Right kidney (tissue), 1 donor: ENCODE data around the gene PYDC1.
"Not testable (repeated sequence)": the region's sequence is repeated elsewhere in the genome, so short reads cannot be mapped to it uniquely, and the experiment has no call there.

Experiments used
- DNase-seq: peaks from one replicate; pipeline ENCODE4 v3.0.0-alpha.2; 2016

The PYDC1 gene

GRCh38 chr16:31195861-31196260 lies 21.1 kb downstream of the PYDC1 start:
- DNase-seq, result not testable (repeated sequence)

- DNase-seq, result no peak
These were observed 22.0 kb downstream of the PYDC1 start for GRCh38 chr16:31194898-31195297.

- DNase-seq, result no peak
These were observed 23.1 kb downstream of the PYDC1 start for GRCh38 chr16:31193874-31194273.

DNA sequence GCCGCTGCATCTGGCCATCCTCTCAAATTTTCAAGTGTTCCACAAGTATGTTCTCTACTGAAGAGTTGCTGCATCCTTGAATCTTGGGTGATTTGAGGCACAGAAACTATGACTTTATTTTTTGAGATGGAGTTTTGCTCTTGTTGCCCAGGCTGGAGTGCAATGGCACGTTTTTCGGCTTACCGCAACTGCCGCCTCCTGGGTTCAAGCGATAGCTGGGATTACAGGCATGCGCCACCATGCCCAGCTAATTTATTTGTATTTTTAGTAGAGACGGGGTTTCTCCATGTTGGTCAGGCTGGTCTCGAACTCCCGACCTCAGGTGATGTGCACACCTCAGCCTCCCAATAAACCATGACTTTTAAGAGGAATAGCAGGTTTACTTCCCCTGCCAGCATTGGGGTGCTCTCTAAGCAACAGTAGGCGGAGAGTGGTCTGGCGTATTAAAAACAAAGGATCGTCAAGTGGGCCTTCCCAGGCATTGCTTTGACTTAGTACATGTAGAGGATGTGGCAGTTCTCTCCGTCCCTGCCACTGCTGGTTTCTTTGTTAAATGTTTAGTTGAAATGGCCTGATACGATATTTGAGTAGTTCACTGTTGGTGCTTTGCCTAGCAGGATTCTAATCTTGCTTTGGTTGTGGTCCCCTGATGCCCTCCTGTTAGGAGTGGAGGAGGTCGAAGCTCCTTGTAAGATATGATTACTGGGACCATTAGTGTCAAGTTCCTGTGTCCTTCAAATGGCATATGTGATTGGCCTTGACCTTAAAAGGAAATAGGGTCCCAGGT lies 23.9 kb downstream of the PYDC1 start:
- DNase-seq, result no peak

- DNase-seq, result no peak
These were observed 25.1 kb downstream of the PYDC1 start for GRCh38 chr16:31191697-31192428.

DNA sequence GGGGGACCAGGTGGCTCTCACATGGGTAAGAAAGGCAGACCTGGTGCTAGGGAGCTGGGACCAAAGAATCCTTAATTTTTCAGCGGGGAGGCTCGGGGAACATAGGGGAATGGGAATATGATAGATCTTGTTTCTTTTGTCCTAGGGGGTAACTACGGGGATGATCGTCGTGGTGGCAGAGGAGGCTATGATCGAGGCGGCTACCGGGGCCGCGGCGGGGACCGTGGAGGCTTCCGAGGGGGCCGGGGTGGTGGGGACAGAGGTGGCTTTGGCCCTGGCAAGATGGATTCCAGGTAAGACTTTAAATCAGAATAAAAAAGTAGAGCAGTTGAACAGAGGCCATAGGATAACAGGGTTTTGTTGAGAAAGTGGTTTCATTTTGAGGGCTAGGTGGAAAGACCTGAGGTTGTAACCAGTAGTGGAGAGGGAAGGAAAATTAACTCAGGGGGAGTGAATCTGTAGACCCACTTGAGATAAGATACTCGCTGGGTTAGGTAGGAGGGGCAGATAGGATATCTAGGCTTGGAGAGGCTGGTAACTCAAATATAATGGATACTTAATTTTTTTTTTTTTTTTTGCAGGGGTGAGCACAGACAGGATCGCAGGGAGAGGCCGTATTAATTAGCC lies 26.0 kb downstream of the PYDC1 start:
- DNase-seq, result no peak

DNA sequence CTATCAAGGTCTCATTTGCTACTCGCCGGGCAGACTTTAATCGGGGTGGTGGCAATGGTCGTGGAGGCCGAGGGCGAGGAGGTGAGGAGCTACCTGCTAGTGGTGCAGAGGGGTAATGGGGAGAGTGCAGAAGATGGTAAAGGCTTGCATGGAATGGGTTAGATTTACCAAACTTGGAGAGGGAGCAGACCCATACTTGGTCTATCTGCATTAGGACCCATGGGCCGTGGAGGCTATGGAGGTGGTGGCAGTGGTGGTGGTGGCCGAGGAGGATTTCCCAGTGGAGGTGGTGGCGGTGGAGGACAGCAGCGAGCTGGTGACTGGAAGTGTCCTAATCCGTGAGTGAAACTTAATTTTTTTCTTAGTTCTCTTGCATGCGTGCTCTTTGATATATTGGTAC lies 26.9 kb downstream of the PYDC1 start:
- DNase-seq, result no peak

GRCh38 chr16:31189412-31189778 lies 27.5 kb downstream of the PYDC1 start:
- no peak for DNase-seq

DNA sequence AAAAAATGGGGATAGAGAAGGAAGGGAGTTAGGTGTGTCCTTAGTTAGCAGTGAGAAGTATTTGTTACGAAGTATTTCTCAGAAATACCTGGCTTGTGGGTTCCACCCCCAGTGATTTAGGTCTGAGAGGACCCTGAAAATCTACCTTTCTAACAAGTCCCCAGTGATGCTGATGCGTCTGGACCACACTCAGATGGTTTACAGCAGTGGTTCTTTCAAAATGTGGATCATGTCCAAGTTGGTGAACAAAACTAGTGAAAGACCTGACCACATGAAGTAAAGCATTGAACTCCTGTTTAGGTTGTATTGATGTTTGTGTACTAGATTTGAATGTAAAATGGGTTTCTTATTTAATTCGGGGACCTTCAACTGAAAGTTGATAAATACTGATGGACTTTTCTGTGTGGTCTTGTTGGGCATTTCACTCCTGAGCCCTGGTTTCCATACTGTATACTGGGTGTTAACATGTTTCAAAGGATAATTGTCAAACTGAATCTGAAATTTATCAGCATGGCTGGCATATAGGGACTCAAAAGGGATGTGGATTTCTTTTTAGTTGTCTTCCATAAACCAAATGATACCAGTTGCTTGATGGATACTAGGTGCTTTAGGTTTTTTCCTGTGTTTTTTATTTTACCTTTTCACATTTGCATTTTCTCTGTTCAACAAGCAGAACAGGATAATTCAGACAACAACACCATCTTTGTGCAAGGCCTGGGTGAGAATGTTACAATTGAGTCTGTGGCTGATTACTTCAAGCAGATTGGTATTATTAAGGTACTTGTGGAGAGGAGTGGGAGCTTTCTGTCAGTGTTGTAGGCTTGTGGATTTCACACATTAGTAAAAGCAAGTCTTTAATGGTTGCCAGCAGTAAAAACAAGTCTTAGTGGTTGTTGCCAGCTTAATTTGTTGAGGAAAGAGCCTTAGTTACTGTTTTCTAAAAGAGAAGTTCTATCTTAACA lies 28.2 kb downstream of the PYDC1 start:
- no peak for DNase-seq

DNA sequence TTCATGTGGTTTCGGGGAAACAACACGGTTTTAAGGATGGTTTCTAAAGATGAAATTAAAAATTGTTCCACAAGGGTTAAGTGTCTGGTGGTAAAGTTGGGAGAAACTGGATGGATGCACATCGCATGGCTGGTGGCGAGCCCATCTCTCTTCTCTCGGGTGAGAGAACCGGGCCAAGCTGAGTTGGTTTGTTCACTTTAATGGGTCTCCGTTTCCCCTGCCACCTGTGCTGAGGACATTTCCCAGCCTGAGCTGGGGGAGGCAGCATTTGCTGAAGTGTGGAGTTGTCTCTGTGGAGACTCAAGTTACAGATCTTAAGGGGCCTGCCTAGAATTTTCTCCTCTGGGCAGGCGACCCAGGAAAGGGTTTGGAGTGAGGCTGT lies 29.1 kb downstream of the PYDC1 start:
- DNase-seq, result no peak

DNA sequence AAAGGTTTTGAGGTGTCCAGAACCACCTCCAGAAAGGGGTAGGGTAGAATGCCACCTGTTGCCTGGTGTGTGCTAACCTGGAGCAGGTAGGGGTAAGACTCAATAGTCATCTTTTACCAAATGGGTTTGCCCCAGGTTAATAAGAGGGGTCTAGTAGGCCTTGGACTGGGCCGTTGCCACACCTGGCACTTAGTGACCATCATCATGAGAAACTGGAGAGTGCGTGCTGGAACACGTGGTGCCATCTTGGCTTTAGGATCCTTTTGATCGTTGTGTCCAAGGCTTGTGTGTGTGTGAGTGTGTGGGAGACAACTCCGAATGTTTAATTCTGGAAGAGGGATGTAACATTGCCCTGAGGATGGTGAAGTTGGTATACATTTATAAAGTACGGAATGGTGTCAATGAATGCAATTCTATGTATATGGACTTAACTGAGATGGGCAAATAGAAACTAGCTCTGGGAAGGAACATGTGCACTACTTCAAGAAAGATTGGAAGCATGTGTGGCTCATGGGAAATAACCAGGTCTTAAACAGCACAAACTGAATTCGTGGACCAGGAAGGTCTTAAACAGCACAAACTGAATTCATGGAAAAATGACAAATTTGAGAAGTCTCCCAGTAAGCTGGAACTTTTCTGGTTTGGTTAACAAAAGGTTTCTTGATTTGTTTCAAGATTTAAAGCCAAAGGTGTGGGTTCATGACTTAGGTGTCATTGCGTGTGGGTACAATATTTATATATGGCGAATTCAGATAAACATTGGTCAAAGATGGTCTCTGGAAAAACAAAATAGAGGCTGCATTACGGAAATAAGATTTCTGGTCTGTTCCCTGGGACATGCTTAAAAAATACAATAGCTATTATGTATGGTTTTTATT lies 29.8 kb downstream of the PYDC1 start:
- DNase-seq, result no peak

DNA sequence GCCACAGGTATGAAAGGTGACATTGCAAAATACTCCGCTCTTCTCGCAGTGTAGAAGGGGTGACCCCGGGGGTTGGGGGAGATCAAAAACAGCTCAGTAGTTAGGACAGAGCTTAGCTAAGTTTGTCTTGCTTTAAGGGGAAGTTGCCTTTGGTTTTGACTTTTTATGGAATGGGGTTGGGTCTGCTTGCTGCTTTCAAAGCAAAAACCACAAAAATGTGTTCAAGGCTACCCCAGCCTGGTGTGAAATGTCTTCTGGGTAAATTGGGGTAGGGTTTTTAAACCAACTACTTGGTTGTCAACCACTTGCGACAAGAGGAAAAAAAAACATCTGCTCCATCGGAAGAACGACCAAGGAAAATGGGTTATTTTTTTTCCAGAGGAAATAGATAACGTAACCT lies 30.8 kb downstream of the PYDC1 start:
- no peak for DNase-seq

- no peak for DNase-seq
These were observed 31.6 kb downstream of the PYDC1 start for GRCh38 chr16:31185339-31185738.

- no peak for DNase-seq
These were observed 32.0 kb downstream of the PYDC1 start for GRCh38 chr16:31184888-31185287.

- DNase-seq, result no peak
These were observed 33.2 kb downstream of the PYDC1 start for GRCh38 chr16:31183432-31184428.

GRCh38 chr16:31182391-31182790 lies 34.5 kb downstream of the PYDC1 start:
- DNase-seq, result no peak

DNA sequence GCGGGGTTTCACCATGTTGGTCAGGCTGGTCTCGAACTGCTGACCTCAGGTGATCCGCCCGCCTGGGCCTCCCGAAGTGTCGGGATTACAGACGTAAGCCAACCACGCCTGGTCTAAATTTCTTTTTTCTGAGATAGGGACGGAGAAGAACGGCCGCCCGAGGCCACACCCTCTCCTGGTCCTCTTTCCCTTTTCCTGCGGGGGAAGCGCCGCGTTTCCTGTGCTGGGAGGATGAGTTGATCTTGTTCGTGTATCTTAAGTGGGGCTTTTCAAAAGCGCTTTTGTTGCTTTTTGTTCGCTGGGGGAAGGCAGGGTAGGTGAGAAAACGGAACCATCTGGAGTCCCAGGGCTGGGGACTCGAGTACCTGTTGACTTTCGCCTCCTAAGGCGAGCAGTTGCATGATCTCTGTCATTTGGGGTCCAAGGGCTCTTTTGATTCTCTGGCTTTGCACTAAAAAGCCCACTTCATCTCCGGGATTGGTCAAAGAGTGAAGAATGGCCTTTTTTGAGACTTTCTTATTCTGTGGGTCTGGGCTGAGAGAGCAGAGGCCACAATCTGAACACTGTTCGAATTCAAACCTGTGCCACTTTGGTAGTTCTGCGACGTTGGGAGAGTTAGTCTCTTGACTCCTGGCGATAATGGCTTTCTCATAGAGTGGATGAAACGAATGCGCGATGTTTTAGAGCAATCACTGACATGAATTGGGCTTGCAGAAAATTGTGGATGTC lies 35.7 kb downstream of the PYDC1 start:
- peak; percentile 31 for DNase-seq

DNA sequence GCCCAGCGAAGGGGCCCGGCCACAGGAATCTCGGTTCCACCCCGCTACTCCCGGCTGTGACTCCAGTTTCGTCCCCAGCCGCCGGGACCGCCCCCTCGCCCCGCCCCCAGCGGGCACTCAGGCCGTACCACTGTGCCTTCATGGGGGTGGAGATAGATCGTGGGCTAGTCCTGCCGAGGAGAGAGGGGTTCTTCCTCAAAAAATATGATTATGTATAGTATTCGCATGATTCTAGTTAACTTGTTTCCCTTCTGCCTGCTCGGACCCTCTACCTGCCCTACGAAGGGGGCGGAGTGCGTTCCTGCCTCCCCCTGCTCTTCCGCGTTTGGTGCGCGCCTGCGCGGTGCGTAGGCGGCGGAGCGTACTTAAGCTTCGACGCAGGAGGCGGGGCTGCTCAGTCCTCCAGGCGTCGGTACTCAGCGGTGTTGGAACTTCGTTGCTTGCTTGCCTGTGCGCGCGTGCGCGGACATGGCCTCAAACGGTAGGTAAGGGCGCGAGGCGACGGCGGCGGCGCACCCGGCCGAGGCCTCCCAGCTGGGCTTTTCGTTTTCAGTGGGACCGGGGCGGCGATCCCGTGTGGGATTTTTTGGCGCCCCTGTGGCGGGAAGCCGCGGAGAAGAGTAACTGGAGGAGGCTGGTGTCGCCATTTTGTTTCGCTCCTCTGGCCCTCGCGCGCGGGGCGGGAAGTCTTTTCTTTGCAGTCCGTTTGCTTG lies 37.0 kb downstream of the PYDC1 start, which contains the start of gene FUS:
Gene FUS (plus strand): TSS at position 393 of the 713 bp plus-strand sequence. CDS start 76 bp downstream, at position 469.
- peak; percentile 100 for DNase-seq
